ENCODE data around the gene HMX1.

Gene HMX1

DNA sequence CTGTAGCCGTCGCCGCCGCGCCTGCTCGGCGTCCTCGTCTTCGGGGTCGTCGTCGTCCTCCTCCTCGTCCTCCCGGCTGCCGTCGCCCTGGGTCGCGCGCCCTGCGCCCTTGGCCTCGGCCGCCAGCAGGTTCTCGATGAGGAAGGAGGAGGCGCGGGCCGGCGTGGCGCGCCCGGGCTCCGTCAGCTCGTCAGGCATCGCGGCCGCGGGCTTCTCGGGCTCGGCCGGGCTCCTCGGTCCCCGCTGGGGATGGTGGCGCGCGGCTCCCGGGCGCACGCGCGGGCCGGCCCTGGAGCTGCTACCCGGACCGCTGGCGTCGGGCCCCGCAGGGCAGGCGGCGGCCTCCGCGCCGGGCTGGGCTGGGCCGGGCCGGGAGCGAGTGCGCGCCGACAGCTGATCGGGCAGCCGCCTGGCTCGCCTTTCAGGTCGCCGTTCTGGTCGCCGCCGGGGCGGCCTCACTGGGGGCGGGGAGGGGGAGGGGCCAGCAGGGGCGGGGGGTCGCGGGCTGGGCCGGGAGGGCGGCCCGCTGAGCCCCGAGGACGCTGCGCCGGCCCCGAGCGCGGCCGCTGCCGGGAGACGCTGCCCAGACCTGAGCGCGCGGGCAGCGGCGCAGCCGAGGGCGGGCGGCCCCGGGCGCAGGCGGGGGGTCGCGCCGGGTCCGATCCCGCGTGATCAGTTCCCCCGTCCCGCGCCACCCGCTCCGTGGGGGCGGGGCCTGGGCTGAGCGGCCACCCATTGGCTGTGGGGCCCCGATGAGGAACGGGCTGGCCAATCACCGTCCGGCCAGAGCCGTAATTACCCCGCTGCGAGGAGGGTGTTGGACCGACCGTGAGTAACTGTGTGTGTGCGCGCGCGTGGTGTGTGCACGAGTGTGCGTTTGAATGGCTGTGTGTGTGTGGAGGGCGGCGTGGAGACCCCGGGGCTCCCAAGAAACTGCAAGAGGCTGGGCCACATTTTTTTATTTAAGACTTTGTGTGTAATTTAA, at the start of gene HMX1:
Gene HMX1, minus strand, starts transcription at position 423 of the 985 bp plus-strand sequence. Its CDS starts 225 bp downstream, at position 198.
- TF ChIP-seq POLR2A (IDR thresholded peaks at IDR 0.05; ENCODE audit: low read depth, low read length), result no peak
- FAIRE-seq, result no peak
- no peak for DNase-seq (ENCODE audit: insufficient read length, low spot score)

DNA sequence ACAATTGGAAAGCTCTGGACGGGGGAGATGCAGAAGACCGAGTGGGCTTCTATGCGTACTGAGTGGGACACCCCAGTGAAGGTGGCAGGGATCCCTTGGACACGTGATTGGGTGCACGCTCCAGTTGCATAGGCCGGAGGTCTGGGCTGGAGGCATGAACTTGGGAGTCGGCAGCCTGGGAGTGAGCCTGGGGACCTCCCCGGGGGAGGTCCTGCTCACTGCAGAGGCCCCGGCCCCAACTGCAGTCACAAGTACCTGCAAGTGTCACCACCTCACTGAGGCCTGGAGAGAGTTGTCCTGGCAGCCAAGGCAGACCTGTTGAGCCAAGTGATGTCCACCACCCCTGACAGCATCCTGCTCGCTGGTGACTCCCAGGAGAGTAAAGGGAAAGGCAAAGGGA, 49.3 kb upstream of the HMX1 start:
- TF ChIP-seq POLR2A (IDR thresholded peaks at IDR 0.05; ENCODE audit: low read depth, low read length), result no peak
- no peak for DNase-seq (ENCODE audit: insufficient read length, low spot score)
- no peak for FAIRE-seq

DNA sequence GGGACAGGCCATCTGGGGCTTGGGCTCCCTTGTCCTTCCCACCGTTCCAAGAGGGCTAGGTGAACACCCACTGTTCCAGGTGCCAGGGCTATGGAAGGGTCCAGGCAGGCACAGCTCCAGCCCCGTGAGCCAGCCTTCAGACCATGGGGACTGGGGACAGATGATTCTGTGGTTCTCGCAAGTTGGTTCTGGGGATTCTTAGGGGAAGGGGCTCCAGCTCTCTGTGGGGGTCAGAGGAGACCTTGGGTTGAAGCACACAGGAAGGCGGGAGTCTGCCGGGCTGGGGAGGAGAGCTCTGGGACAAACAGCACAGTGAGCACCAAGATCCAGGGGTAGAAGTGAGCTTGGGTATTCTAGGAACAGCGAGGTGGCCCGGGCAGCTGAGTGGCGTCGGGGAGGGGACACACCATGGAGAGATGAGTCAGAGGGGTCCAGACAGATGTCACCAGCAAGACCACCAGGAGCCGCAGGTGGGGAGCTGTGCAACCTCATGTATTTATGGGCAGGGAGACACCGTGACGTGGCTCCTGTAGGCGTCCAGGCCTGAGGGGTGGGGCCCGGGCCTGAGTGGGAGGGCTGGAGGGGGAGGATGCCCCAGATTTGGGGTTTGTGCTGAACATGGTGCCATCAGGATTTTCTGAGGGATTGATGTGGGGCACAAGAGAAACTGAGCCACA, 48.8 kb upstream of the HMX1 start:
- FAIRE-seq, result no peak
- TF ChIP-seq POLR2A (IDR thresholded peaks at IDR 0.05; ENCODE audit: low read depth, low read length), result no peak
- no peak for DNase-seq (ENCODE audit: insufficient read length, low spot score)

DNA sequence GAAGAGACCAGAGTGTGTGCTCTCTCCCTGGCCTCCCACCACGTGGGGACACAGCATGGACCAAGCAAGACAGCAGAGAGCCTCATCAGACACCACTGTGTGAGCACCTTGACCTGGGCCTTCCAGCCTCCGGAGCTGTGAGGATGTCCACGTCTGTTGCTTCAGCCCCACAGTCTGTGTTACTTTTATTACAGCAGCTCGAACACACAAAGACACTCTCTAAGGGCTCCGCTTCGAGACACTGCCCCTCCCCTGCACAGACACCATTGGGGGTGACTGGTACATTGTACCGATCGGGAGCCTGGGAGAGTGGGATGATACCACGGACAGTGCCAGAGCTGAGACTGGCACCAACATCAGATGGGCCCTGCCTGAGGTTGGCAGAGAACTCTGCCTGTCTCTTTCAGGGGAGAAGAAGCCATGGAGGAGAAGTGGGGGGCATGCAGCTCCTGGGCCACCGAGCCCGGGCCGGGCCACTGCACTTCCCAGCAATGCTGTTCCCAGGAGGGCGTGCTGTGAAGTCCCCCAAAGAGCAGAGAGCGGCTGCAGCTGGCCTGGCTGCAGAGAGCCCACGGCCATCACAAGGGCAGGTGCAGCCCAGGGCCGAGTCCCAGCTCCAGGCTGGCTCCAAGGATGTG, 48.1 kb upstream of the HMX1 start:
- DNase-seq (ENCODE audit: insufficient read length, low spot score) (no peak), FAIRE-seq (no peak)
- TF ChIP-seq POLR2A (IDR thresholded peaks at IDR 0.05; ENCODE audit: low read depth, low read length), result no peak

DNA sequence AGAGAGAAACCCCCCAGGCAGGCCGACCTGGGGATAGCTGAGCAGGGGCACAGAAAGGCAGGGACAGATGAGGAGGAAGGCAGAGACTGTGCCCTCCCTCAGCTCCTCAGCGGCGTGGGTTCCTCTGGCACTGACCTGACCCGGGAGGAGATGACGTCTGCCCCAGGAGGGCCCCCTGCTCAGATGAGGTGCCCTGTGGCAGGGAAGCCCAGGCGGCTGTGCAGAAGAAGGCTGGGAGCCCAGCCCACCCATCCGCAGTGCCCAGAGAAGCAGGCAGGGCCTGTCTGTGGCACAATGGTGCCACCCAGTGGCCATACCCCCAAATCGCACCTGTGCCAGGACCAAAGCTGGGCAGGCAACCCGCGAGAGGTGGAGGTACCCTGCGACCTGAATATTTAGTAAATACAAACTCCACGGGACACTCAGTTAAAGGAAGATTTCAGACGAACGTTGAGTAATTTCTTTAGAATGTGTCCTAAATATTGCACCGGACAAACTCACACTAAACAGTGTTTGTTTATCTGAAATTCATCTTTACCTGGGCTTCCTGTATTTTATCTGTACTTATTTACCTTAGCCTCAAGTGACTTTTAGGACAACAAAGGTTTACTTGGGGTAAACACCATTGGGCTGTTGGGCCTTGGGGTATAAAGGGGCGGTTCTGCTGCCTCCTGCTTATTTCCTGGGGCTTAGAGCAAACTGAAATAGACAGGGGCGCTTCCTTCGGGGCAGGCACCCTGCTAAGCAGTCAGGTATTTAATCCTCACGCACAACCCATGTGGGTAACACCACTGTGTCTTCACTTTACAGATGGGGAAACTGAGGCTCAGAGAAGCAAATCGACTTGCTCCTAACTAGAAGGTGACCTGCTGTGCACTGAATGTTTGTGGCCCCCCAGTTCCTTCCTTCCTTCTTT, 46.5 kb upstream of the HMX1 start:
- TF ChIP-seq POLR2A (IDR thresholded peaks at IDR 0.05; ENCODE audit: low read depth, low read length), result no peak
- DNase-seq (ENCODE audit: insufficient read length, low spot score) (peak; percentile 73), FAIRE-seq (no peak)

DNA sequence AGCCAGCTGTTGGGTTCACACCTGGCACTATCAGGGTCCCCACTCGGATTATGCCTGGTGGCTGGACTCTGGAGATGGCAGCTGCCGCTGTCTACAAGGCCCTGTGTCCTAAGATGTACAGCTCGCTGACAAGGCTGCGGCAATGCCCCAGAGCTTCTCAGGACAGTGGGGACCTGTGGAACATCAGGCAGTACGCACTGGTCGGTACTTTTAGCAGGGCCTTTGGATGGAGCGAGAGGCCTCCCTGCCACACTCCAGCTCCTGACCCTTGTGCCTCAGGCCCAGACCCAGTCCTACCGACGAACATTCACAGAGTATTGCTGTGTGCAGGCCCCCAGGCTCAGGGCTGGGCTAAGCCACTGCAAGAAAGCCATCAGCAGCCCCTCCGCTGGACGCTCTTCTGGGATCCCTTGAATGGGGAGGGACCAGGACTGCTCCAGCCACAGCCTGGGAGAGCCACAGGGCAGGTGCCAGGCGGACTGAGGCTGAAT, 45.7 kb upstream of the HMX1 start:
- TF ChIP-seq POLR2A (IDR thresholded peaks at IDR 0.05; ENCODE audit: low read depth, low read length), result no peak
- FAIRE-seq (no peak), DNase-seq (ENCODE audit: insufficient read length, low spot score) (no peak)

DNA sequence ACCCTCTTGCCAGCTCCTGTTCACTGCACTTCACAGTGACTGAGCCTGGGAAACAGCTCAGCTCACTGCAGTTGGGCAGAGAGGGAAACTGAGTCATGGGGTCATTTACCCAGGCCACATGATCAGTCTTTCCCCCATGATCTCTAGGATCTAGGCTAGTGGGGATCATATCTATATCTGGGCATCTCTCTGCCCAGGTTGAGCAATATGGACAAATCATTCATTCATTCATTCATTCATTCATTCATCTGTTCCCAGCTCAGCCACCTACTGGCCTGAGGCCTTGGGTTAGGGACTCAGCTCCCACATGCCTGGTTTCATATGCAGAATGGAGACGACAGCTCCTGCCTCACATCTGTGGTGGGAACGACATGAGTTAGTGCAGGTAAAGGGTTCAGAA, 45.3 kb upstream of the HMX1 start:
- DNase-seq (ENCODE audit: insufficient read length, low spot score), result no peak
- no peak for TF ChIP-seq POLR2A (IDR thresholded peaks at IDR 0.05; ENCODE audit: low read depth, low read length)
- no peak for FAIRE-seq

DNA sequence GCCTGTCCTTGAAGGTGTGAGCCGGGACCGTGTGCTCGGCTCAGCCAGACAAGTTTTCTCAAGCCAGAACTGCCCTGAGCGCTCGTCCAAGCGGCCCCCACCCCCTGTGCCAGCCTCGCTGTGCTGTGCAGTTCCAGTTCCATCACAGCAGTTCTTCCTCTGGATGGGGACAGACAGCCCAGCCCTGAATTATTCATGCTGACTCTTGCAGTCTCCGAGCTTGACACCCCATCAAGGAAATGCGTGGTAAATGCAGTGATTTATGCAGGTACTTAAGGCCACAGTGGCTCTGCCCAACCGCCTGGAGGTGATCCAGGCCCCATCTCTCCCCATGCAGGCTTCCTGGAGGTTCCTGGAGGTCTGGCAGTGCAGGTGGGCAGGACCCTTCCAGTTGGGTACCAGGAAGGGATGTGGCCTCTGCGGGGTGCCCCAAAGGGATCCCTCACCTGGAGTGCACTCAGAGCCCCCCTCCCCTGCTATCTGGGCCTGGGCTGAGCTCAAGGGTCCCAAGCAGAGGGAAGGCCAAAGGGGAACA, 44.8 kb upstream of the HMX1 start:
- no peak for DNase-seq (ENCODE audit: insufficient read length, low spot score)
- FAIRE-seq, result no peak
- no peak for TF ChIP-seq POLR2A (IDR thresholded peaks at IDR 0.05; ENCODE audit: low read depth, low read length)

DNA sequence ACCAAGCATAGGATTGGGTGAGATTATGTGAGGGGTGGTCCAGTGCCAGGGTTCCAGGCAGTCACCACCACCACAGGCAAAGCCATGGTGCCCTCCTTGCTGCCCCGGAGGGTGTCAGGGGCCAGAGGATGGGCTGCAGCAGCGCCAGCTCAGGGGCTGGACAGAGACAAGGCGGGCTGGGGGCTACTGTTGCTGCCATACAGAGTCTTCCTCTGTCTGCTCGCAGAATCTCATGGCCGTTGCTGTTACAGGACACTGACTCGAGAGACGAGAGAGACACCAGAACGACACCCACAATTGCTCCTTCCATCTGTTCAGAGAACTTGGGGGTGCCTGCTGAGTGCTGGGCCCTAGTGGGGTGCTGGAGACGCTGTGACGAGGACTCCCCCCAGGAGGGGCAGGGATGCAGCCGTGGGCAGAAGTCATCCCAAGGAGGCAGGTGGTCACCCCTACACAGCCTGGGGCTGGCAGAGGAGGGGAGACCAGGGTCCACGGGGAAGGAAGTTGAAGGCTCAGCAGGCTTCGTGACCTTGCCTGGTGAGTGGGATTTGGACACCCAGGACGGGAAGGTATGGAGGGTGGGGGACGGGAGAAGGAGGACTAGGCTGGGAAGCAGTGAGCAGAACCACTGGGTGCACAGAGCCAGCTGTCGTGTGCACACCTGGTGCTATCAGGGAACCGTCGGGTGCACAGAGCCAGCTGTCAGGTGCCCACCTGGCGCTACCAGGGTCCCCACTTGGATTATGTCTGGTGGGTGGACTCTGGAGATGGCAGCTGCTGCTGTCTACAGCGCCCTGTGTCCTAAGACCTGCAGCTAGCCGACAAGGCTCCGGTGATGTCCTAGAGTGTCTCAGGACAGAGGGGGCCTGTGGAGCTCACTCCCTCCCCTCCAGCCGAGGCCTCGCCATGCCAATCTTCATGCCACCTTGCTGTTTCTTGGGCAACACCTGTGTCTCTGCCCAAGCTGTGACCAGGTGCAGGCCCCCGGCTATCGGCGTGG, 43.9 kb upstream of the HMX1 start:
- DNase-seq (ENCODE audit: insufficient read length, low spot score) (no peak), FAIRE-seq (no peak)
- no peak for TF ChIP-seq POLR2A (IDR thresholded peaks at IDR 0.05; ENCODE audit: low read depth, low read length)

DNA sequence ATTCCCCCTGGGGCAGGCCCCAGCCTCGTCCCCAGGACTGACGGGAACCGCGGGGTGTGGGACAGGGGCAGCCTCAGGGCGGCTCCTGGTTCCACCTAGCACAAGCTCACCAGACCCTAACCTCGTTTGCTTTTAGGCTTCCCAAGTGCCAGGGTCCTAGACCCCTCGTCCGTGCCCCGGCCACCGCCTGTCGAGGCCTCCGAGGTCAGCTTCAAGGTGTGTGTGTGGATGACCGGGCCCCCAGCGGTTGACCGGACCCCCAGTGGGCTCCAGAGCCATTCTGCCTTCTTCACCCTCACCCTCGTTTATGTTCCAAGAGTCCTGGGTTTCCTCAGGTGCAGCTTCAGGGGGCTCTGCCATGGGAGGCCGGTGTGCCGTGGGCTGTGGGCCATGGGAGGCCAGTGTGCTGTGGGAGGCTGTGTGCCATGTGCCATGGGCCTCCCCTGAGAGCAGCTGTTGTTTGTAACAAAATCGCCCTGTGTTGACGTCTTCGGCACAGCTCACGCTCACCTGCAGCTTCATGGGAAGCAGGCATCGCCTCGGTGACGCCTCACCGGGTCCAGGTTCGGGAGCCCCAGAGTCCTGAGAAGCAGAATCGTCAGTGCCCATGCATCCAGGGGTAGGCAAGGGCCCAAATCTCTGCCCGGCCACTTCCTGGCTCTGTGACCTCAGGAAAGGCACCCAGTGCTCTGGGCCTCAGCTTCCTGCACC, 43.0 kb upstream of the HMX1 start:
- no peak for FAIRE-seq
- DNase-seq (ENCODE audit: insufficient read length, low spot score), result no peak
- TF ChIP-seq POLR2A (IDR thresholded peaks at IDR 0.05; ENCODE audit: low read depth, low read length), result no peak

DNA sequence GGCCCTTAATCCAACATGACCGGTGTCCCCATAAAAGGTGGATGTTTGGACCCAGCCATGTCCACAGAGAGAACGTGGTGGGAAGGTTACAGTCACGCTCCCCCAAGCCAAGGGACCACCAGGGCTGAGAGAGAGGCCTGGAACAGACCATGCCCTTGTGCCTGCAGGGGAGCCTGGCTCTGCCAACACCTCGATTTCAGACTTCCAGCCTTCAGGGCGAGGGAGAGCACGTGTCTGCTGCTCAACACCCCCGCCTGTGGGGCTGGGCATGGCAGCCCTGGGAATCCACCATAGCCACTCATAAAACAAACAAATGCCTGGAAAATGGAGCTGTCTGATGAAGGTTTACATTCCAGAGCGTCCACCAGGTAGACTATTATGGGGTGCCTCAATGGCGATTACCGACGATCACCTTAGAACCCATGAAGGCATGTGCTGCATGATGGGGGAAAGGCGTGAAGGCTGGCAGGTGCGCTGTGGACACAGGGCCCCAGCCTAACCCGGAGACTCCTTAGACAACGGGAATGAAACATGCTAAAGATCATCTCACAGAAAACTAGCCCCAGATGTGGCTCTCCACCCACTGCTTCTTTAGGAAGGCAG, 42.3 kb upstream of the HMX1 start:
- no peak for FAIRE-seq
- TF ChIP-seq POLR2A (IDR thresholded peaks at IDR 0.05; ENCODE audit: low read depth, low read length), result no peak
- no peak for DNase-seq (ENCODE audit: insufficient read length, low spot score)

Measured in H54 (cell line).